ENCODE measurements around the gene ST8SIA1.

ST8SIA1 gene

DNA sequence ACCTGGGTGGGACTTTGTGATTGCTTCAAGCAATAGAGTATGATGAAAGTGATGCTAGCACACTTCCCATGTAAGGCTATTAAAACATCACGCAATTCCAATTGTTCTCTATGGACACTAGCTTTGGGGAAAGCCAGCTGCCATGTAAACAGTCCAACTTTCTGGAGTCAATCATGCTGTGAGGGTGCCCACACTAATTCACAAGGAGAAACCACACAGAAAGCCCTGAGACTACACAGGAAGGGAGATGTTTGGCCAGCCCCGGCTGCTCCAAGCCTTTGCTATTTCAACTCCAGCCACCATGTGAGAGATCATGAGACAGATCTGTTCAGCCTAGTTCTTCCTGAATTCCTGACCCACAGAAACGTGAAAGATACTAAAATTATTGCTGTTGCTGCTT, 96.3 kb downstream of the ST8SIA1 start:
- no peak for DNase-seq (ENCODE audit: low read depth)

DNA sequence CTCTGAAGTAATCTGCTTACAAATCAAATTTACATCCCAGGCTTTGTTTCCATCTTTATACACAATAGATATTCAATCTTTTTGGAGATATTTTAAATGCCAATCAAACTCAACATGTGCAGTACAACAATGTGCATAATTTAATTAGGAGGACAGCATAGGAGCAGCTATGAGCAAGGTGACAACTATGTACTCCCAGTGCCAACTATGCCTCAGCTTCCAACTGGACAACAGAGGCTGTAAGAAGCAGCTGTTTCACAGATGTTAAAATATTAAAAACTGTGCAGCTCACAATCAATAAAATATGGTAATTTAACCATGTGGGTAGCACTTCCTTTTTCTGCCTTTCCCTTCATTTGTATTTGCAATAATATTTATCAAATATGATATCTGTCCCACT, 99.9 kb downstream of the ST8SIA1 start:
- DNase-seq (ENCODE audit: low read depth) = no peak

DNA sequence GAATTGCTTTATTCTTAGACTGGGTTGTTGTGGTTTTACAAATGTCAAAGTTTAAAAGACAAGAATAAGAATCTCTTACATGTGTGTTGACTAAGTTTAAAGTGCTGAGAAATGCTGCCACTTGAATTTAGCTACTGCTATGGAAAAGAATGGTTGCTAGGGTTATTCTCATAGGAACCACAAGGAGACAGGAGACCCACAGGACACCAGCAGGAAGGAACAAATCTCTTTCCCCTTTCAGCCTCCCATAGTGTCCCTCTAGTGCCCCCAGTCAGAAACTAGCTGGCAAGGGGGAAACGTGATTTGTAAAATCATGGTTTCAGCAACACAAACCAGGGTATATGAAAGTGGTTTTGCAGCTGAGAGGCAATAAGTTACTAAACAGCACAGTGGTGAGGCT, 102.7 kb downstream of the ST8SIA1 start:
- no peak for DNase-seq (ENCODE audit: low read depth)

DNA sequence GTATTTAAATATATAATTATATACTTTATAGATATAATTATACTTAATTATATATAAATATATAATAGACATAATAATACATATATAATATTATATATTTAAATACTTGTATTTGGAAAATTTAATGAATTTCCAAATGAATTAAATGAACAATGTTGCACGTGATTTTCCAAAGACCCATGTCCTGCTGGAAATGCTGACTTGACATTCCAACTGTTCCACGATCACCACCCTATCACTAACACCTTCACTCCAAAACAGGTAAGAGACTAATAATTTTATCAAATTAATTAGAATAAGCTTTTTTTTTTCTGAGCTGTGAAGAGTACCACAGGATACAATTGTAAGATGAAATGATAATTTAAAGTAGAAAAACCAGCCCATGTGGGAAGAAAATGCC, 103.4 kb downstream of the ST8SIA1 start:
- DNase-seq (ENCODE audit: low read depth) = no peak

DNA sequence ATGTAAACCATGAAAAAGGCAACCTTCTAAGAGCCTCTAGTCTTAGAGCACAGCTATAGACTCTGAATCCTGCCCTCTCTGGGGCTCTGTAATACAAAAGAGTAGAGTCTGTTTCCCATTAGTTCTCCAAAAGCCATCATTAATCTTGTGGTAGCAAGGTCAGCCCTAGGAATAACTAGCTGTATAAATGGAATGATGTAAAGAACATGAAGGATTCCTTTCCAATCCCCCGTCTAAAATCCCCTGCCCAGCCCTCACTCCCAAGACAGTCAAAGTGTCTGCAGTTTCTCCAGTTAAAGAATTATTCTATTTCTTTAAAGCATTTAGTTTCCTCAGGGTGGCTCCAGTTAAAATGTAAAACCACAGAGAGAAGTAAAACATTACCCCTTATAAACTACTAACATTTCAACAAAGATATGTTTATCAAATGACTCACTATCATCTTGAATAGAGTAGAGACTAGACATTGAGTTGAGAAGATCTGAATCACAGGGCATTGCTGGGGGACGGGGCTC, 104.2 kb downstream of the ST8SIA1 start:
- DNase-seq (ENCODE audit: low read depth) = no peak

DNA sequence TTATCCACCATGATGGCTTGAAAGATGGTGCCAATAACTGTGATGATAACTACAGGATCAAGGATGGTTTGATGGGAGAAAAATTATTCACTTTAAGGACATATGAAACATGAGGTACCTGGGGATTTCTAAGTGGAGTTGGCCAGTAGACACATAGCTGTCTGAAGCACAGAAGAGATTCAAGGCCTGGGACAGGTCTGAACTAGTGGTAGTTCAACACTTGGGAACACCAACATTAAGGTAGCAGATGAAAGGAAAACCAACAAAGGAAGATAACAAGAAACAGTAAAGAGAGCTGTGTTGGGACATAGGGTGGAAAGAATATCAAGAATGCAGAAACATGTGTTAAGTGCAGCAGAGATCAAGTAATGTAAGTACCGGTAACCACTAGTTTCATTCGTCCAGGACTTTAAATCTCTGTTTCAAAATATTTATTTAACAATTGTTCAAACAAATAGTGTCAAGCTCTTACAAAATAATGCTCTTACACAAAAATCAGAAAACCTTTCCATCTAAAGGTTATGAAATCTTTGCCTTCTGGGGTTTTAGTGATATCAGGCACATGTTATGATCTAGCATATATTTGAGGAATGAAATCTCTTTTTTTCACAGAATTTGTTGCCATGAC, 104.7 kb downstream of the ST8SIA1 start:
- no peak for DNase-seq (ENCODE audit: low read depth)

DNA sequence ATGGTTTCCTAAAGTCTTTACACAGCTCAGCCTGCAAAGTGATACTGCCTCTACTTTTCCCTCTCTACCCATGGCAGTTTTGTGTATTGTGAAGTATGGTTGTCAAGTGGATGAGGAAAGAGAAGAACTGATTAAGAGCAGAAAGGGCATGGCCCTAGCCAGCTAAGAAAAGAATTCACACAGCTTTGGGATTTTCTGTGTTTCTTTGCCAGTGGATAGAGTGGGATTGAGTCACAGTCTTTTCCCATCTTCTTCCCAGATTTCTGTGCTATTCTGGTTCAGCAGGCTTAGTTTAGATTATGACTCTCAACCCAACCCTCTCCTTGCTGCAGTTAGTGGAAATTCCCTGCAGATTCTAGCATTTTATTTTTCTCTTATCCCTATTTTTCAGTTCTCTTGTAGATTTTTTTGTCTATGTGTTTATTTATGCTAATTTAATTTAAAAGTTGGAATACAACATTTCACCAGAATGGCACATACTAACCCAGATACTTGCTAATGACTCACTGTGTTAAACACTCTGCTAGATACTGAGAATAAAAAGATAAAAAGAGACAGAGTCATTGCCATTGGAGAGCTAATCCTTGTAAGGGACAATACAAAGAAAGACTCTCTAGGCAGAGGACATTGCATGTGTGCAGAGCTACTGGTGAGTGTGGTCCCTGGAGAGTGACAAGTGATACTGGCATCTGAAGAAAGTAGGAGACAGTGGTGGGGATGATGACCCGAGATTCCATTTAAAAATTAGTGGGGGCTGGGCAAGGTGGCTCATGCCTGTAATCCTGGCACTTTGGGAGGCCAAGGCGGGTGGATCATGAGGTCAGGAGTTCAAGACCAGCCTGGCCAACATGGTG, 106.3 kb downstream of the ST8SIA1 start:
- DNase-seq (ENCODE audit: low read depth) = no peak

DNA sequence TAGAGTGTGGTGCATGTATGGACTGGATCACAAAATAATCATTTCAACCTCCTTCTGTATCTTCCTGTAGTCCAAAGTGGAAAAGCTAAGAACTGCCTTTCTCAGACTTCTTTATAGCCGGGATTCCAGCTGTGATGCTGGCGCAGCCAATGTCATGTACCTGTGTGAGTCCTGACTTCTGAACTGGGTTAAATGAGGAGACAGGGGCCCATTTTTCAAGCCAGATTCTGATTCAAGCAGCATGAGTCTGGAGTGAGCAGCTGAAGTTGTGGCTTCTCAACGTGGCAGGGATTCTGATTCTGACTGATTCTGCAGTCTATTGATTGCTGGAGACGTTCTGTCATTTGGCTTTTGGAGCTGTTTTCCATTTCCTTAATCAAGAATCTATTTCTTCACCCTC, 111.2 kb downstream of the ST8SIA1 start:
- no peak for DNase-seq (ENCODE audit: low read depth)

DNA sequence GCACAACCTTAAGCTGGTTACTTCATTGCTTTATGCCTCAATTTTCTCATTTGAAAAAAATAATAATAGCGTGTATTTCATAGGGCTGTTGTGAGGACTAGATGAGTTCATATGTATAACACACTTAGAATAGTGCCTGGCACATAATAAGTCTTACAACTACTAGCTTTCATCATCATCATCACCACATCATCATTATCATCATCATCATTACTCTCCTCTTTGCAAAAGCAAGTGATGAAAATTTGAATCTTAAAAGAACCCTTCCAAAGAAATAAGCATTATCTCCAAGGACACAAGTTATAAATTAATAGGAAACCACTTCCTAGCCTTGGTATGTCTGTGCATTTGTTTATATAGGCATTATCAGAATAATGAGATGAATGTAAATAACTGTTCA, 117.0 kb downstream of the ST8SIA1 start:
- no peak for DNase-seq (ENCODE audit: low read depth)

DNA sequence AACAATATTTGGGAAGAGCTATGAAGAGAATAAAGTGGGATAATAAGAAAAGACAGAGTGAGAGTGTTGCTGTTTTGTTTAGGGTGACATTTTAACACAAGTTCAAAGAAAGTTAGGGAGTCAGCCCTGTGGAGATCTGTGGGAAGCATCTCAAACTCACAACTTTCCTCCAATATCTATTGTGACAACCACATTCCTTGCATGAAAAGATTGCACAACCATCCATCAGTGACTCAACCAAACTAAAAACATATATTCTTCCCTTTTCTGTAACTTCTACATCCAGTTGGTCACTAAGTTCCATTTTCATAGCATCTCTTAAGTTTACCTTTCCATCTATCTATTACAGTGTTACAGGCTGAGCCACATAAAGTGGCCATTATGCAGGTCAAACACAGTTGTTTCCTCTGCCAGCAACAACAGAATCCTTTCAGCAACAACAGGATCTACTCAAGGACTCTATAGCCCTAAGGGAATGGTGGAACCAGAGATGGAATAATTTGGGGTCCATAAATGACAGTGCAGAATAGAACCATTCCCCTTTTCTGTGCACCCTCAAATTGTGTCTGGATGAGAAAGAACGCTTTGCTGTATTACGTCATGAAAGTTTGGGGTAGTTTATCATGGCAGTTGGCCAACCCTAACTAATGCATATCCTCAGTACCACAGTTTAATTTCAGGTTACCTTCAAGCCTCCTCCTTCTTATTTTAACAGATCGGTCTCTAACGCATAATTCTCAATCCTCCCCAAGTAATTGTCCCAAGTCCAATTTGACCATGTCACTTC, 118.8 kb downstream of the ST8SIA1 start:
- no peak for DNase-seq (ENCODE audit: low read depth)

DNA sequence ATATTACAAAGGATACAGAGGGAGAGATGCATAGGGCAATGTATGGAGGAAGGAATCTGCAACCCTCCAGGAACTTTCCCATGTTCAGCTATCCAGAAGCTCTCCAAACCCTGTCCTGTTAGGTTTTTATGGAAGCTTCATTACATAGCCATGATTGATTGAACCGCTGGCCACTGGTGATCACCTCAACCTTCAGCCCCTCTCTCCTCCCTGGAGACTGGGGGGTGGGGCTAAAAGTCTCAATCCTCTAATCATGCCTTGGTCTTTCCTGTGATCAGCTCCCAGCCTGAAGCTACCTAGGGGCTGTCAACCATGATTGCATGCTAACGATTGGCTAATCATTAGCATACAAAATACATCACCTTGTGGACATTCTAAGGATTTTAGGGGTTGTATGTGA, 123.4 kb downstream of the ST8SIA1 start:
- no peak for DNase-seq (ENCODE audit: low read depth)

DNA sequence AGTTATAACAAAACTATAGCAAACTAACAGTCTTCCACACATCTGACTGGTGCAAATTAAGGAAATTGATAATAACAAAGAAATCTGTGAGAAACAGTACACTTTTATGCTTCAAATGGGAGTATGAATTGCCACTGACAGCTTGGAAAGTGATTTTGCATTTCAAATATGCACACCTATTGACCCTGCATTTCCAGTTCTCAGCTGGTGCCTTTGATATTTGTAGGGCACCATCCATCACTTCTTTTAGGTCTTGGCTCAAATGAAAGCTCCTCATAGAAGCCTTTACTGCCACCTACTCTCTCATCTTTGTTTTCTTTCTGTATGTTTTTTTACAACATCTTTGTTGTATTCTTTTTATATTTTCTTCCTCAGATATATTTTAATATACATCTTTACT, 125.1 kb downstream of the ST8SIA1 start:
- no peak for DNase-seq (ENCODE audit: low read depth)

DNA sequence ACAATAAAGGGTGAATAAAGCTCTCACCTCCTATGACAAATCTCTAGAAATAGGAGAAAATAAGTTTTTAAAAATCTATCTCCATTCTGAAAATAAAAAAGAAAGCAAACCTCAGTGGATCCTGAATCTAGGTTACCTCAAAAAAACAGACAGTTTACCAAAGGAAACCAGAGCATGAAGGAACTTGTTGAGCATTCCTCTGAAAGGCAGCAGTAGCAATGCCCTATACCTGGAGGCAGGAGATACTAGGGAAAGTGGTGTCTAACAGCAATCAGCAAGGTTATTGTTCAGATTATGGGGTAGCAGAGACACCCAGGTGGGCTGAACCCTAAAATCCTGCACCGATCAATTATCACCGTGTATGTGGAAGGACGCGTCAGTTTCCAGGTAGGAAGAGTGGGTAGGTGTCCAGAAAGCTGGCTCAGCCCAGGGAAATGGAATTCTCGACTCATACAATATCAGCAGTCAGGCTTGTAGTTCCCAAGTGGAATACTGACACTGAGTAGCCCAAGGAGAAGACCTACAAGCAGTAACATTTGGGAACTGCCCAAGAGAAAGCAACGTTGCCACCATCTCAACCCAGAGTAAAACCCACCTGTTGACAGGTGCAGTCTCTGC, 128.3 kb downstream of the ST8SIA1 start:
- no peak for DNase-seq (ENCODE audit: low read depth)

DNA sequence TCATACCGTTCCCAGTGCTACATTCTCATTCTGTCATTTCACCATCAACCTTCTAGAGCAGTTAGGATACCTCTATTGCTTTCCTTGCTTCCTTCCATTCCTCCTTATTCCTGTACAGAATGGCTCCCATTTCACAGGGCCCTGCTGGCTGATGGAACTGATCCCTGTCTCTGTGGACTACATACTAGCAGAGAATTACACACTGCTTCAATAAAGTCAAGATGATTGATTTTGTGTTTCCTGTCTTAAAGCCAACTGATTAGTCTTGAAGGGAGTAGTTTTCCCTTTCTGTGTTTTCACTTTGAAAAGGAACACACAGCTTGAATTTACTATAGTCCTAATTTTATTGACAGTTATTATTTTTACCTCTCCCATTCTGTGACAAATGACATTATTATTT, 130.1 kb downstream of the ST8SIA1 start:
- DNase-seq (ENCODE audit: low read depth) = no peak

DNA sequence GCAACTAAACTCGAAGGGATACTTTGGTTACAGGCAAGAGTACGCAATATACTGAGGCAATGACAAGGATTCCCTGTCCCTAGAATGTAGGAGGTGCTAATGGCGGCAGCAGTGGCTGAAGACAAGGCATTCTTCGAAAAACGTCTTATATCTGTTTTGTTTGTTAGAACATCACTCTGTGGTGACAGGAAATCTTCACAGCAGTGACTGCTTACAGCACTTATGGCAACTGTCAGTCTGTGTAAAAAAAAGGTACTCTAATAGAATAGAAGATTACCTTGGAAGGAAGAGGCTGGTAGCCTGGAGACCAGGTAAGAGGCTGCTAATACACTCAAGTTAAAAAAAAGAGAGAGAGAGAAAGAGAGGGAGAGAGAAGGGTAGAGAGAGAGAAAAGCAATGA, 131.7 kb downstream of the ST8SIA1 start:
- no peak for DNase-seq (ENCODE audit: low read depth)

DNA sequence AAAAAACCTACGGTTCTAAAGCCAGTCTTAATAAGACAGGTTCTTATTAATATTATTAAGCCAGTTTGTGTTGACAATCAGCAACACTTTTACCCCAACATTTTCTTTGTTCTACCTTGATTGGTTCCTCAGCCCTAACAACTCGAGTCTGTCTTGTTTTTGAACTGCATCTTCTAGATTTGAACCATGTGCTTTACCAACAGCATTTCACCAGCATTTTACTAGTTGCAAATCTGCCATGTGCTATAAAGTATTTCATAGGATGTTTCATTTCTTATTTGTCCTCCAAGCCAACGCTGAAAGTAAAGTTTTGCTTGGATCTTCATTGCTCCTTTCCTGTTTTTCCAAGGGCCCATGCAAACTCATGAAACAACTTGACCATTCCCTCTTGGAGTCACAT, 133.4 kb downstream of the ST8SIA1 start:
- no peak for DNase-seq (ENCODE audit: low read depth)

DNA sequence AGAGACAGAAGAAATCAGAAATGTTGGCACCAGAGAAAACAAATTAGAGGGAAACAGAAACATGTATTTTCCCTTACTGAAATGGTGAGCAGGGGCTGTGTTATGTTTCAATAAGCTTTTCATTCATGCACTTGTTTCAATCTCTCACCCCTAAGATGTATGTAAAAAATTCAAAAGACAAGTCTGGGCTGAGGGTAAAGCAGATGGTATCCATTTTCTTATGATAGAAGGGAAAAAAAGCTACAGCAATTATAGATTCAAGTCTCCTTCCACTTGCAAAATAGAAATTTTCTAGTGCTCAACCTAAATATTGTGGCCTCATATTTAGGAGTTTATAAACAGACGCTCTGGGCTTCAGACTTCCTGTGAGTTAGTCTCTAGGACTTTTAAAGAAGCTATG, 138.3 kb downstream of the ST8SIA1 start:
- no peak for DNase-seq (ENCODE audit: low read depth)

DNA sequence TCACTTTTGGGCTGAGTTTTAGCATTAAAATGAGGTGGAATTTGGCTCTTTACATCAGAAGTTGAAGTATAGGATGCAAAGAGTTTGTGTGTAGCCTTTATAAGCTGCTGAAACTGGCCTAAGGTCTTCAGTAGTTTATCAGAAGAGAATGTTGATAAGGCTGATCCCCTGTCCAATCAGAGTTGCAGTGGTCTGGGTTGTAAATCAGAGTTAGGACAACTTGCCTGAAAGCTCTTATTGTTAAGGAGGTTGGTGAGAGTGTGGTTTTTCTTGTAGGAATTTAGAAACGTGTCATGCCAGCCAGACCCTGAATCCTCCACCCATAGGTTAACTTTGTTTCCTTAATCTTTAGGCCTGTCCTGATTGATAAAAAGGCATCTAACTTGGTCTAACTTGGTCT, 143.5 kb downstream of the ST8SIA1 start:
- no peak for DNase-seq (ENCODE audit: low read depth)

DNA sequence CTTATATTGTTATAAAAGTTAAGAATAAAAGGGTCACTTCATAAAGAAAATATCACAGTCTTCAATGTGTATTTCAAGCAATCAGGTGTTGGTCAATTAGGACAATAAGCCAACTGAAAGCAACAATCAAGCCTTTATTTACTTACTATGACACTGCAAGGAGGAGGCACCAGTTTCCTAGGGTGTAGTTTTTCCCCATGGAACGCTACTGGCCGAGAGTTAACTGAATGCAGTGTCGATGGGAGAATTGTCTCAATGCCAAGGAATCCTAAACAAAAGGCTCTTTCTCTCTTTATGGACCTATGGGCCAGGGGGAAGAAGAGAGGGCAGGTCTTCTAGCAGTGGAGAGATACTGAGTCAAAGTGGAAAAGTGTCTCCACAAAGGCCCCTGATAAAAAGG, 146.1 kb downstream of the ST8SIA1 start:
- no peak for DNase-seq (ENCODE audit: low read depth)

DNA sequence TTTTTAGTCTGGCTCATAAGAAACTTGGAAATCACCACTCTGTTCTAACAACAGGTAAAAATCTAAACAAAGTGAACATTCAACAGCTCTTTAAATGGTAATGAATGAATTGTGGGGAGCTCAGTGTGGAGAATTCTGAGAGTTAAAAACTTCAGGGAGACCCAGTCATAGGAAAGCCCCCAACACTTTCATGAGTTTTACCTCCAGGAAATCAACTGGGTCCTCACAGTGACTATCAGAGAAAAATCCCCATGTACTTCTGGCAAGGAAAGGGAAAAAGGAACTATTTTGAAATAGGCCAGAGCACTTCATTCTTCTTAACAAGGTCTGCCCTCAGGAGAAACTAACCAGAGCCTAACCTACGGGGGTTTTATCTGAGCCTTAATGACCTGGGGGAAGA, 153.8 kb downstream of the ST8SIA1 start:
- no peak for DNase-seq (ENCODE audit: low read depth)

DNA sequence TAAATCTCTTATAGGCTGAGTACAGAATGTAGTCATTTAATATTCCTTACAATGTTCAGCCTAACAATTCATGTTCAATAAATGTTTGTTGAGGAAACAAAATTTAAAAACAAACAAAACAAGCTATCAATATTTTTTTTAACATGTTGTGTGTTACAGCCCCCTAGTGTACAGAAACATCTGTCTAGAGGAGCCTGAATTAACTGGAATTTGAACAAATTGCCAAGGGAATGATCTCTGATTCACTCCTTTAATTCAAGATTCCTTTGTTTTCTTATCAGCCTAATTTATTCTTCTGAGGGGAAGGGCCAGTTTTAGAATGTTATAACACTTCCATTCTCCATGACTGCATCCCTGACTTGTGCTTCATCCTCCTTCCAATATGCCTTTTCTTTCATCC, 161.3 kb downstream of the ST8SIA1 start:
- DNase-seq (ENCODE audit: low read depth) = no peak

DNA sequence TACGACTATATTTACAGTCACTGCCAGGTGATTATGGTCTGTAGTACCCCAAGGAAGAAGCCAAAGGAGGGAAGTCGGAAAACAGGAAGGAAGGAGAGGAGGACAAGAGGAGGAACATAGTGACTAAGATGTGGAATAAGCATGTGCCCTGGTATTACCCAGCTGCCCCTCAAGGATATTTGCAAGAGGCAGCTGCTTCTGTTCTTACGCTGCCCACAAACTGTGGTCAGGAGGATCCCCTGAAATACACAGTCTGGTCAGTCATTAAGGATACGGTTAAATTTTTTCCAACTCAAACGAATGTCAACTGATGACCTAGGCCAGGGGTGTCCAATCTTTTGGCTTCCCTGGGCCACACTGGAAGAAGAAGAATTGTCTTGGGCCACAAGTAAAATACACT, 162.0 kb downstream of the ST8SIA1 start:
- DNase-seq (ENCODE audit: low read depth) = no peak

Data from stimulated activated CD4-positive, alpha-beta T cell treated with anti-CD3 and anti-CD28 coated beads, Interleukin-2, amount 100 ng/mL, for 4 hours (primary cell).